Panc1 (cell line): ENCODE measurements around the gene ANO1.

Experiments
- POLR2AphosphoS5 ChIP-seq: IDR thresholded peaks from 2 replicates; pipeline ENCODE4 v1.6.1; 2012; ENCODE audit warnings: mild to moderate bottlenecking, low read depth, low read length, moderate library complexity
- TCF7L2 ChIP-seq: IDR thresholded peaks from 2 replicates; pipeline ENCODE4 v1.6.1; 2011; ENCODE audit warnings: mild to moderate bottlenecking, low read depth, low read length, inconsistent platforms
- TF ChIP-seq, protein P1 (sequence below): fragments of 450-650 bp; IDR thresholded peaks from 2 replicates; pipeline ENCODE4 v1.5.1; 2017; ENCODE audit warnings: mild to moderate bottlenecking
- TF ChIP-seq, protein P2 (sequence below), 2 experiments: IDR thresholded peaks; 2 replicates each; pipeline ENCODE4 v1.6.1; 2011 to 2012; ENCODE audit warnings: low read depth in 2 of 2, control low read depth in 1 of 2, low read length in 1 of 2, mild to moderate bottlenecking in 1 of 2, moderate library complexity in 1 of 2; ENCODE audit not compliant: insufficient read depth in 1 of 2

DNA sequence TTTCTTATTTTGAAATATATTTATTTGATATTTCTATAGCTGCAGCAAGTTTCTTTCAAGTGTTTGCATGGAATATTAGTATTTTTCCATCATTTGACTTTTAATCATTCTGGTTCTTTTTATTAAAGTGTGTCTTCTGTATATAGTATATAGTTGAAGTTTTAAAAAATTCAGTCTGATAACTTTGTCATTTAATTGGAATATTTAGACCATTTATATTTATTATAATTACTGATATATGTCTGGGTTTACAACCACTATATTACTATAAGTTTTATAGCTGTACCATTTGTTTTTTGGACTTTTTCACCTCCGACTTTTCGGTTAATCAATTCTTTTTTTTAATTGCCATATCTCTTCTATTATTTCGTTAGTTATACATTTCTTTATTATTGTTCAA is 22.7 kb upstream of the ANO1 start:
- TF ChIP-seq, protein P1, sequence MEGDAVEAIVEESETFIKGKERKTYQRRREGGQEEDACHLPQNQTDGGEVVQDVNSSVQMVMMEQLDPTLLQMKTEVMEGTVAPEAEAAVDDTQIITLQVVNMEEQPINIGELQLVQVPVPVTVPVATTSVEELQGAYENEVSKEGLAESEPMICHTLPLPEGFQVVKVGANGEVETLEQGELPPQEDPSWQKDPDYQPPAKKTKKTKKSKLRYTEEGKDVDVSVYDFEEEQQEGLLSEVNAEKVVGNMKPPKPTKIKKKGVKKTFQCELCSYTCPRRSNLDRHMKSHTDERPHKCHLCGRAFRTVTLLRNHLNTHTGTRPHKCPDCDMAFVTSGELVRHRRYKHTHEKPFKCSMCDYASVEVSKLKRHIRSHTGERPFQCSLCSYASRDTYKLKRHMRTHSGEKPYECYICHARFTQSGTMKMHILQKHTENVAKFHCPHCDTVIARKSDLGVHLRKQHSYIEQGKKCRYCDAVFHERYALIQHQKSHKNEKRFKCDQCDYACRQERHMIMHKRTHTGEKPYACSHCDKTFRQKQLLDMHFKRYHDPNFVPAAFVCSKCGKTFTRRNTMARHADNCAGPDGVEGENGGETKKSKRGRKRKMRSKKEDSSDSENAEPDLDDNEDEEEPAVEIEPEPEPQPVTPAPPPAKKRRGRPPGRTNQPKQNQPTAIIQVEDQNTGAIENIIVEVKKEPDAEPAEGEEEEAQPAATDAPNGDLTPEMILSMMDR: no peak
- no peak for TF ChIP-seq TCF7L2
- TF ChIP-seq POLR2AphosphoS5: no peak
- TF ChIP-seq, protein P2, sequence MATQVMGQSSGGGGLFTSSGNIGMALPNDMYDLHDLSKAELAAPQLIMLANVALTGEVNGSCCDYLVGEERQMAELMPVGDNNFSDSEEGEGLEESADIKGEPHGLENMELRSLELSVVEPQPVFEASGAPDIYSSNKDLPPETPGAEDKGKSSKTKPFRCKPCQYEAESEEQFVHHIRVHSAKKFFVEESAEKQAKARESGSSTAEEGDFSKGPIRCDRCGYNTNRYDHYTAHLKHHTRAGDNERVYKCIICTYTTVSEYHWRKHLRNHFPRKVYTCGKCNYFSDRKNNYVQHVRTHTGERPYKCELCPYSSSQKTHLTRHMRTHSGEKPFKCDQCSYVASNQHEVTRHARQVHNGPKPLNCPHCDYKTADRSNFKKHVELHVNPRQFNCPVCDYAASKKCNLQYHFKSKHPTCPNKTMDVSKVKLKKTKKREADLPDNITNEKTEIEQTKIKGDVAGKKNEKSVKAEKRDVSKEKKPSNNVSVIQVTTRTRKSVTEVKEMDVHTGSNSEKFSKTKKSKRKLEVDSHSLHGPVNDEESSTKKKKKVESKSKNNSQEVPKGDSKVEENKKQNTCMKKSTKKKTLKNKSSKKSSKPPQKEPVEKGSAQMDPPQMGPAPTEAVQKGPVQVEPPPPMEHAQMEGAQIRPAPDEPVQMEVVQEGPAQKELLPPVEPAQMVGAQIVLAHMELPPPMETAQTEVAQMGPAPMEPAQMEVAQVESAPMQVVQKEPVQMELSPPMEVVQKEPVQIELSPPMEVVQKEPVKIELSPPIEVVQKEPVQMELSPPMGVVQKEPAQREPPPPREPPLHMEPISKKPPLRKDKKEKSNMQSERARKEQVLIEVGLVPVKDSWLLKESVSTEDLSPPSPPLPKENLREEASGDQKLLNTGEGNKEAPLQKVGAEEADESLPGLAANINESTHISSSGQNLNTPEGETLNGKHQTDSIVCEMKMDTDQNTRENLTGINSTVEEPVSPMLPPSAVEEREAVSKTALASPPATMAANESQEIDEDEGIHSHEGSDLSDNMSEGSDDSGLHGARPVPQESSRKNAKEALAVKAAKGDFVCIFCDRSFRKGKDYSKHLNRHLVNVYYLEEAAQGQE (IDR thresholded peaks at IDR 0.05; ENCODE audit: insufficient read depth in 1 of 2, low read depth in 2 of 2, low read length in 1 of 2): no peak
